ENCODE data around the gene KCNIP1. TPM values are rescaled to one million over a fixed set of nuclear protein-coding genes. Genes with fewer than 3 reads are reported as not detected.

The KCNIP1 gene
- 24.4 and 47.8 TPM in 2 replicates for total RNA-seq

DNA sequence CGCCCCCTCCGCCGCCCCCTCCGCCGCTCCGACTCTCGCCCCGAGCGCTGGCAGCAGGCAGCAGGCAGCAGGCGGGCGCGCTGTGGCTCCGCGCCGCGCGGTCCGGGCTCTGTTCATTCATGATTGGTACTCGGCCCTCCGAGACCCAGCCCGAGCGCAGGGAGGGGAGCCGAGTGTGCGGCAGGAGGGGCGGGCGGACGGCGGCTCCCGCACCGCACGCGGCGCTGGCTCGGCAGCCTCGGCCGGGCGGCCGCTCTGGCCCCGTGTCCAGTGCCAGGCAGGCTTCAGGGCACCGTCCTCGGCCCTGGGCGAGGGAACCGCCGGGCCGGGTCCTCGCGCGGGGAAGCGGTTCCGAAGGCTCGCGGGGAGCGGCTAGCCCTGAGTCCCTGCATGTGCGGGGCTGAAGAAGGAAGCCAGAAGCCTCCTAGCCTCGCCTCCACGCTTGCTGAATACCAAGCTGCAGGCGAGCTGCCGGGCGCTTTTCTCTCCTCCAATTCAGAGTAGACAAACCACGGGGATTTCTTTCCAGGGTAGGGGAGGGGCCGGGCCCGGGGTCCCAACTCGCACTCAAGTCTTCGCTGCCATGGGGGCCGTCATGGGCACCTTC lies at the start of gene KCNIP1:
Gene KCNIP1 (plus strand): TSS at position 31 of the 607 bp plus-strand sequence.
- peak in 1 of 2 donors; percentile 54 for DNase-seq (ENCODE audit: low read depth in 2 of 2)

DNA sequence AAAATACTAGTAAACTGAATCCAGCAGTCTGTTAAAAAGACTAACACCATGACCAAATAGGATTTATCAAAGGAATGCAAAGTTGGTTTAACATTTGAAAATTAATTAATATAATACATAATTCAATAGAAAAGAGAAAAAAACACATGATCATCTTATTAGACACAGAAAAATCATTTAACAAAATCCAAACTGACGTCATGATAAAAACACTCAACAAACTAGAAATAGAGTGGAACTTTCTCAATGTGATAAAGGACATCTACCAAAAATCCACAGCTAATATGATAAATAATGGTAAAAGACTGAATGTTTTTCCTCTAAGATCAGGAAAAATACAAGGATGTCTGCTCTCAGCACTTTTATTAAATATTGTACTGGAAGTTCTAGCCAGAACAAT lies 40.4 kb upstream of the KCNIP1 start:
- no peak for DNase-seq (ENCODE audit: low read depth in 2 of 2)

DNA sequence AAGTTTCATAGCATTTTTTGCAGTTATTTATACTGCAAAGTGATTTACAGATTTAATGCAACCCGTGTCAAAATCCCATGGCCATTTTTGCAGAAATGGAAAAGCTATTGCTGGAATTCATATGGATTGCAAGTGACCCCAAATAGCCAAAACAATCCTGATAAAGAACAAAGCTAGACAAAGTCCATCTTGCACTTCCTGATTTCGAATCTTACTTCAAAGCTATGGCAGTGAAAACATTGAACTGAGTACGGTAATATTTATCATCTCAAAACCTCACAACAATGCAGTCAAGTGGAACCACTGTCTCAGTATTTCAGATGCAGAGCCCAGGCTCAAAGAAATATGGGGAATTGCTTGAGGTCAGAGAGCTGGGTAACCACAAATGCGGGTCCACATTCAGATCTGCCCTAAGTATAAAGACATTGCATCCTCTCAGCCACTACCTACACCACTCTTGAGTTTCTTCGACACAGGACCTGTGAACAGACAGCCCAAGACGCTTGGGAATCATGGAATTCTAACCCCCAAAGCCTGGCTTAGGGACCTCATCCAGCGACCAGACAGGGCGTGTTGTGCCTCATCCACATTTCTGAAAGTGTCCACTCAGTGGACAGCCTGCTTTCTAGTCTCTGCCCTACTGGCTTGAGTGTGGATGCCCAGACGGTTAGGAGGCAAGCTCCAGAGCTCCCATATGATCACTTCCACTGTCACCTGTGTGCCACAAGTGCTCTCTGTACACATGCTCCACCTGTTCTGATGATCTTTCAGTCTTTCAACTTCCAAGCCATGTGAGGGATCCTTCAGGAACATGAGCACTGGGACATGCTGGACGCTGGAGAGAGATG lies 39.3 kb upstream of the KCNIP1 start:
- no peak for DNase-seq (ENCODE audit: low read depth in 2 of 2)

DNA sequence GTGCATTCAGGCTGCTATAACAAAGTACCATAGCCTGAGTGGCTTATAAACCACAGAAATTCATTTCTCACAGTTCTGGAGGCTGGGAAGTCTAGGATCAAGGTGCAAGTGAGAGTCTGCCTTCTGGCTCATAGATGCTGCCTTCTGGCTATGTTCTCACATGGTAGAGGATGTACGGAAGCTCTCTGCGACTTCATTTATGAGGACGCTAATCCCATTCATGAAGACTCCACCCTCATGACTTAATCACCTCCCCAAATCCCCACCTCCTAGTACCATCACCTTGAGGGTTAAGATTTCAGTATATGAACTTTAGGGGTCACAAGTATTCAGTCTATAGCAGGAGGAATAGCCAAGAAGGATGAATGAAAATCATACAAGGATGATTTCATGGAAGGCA lies 37.3 kb upstream of the KCNIP1 start:
- DNase-seq (ENCODE audit: low read depth in 2 of 2) = no peak

DNA sequence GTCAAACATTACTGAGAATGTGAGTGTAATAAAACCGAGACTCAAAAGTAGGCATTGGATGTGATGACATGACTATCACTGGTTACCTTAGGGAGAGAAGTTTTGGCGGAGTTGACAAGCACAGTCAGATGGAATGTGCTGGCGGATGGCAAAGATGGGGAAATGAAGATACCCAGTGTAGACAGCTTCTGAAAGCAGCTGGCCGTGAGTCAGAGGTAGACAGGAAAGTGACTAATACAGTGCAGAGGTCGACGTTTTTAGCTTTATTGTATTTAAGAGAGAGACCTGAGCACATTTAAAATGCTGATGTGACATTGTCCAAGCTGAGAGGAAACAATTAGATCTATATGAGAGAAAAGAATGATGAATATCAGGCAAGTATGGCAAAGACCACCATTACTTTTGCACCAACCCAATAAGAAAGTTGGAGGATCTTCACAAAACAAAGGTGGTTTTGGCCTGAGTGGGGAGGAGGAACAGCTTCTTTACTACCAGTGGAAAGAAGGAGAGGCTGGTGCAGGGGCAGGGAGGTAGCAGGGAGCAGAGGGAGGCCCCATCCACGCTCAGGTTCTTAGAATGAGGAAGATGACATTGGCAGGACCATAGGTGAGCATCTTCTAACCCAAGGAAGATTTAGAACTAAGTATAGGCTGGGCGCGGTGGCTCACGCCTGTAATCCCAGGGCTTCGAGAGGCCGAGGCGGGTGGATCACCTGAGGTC lies 36.7 kb upstream of the KCNIP1 start:
- peak; percentile 90 to 95 for DNase-seq (ENCODE audit: low read depth in 2 of 2)

DNA sequence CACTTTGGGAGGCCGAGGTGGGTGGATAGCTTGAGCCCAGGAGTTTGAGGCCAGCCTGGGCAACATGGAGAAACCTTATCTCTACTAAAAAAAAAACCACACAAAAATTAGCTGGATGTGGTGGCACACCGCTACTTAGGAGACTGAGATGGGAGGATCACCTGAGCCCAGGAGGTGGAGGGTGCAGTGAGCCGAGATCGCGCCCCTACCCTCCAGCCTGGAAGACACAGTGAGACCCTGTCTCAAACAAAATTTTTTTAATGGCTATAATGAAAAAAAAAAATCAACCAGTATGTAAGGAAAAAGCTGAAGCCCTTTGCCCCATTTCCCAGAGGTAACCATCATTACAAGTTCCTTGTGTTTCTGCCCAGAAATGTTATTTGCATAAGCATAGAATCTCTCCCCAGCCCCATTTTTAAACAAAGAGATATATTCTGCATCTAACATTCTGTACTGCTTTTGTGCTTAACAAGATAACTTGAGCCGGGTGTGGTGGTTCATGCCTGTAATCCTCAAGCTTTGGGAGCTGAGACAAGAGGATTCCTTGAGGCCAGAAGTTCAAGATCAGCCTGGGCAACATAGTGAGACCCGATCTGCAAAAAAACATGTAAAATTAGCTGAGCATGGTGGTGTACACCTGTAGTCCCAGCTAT lies 35.1 kb upstream of the KCNIP1 start:
- no peak for DNase-seq (ENCODE audit: low read depth in 2 of 2)

DNA sequence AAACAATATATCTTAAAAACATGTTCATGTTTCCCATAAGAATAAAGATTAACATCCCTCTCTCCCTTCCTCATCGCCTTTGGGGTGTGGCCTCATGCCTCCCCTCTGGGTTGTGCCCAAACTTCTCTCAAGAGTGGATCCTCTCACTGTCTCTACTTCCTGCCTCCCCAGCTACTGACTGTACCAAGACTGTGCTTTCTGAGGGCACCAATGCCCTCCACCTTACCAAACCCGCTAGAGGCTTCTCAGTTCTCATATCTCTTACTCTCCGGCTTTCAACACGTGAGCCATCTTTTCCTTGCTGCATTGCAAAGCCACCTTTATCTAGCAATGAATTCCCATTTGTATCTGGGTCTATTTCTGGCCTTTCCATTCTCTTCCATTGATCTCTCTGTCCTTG lies 34.4 kb upstream of the KCNIP1 start:
- DNase-seq (ENCODE audit: low read depth in 2 of 2) = no peak

DNA sequence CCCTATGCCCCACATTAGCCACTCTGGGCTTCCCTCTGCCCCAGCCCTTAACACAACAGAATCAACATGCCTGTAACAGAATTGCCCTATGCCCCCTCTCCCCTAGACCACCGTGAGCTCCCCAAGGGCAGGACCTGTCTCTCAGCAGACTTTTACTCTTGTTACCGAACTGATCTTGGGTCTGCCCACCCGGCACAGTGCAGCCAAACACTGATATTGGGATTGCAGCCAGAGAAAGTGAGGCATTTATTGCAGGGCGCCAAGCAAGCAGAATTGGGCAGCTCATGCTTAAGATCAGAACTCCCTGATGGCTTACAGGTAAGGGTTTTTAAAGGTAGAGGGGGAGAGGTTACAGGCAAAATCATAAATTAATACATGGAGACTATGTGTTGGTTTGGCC lies 33.5 kb upstream of the KCNIP1 start:
- DNase-seq (ENCODE audit: low read depth in 2 of 2) = no peak

DNA sequence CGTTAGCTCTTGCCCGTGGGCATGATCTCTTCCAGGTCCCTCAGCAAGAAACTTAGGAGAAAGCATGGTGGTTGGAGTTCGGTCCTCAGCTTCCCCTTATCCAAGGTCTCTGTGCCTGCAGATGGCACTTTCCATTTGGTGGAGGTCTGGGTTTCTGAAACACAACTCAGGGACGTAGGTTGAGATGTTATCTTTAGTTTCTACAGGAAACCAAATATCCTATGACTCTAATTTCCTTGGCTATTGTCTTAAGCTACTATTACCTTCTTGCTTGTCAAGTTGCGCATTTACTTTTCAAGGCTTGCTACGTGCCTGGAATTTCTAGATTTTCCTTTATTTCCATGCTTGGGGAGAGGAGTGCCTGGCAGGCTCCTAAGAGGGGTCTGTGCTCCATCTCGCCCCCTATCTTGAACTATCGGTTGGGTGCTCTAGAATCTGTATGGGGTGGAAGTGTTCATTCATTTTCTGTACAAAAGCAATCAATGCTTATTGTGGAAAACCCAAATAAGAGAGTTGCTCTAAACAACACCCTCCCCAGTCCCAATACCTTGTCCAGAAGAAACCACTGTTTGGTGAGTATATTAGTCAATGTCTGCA lies 32.9 kb upstream of the KCNIP1 start:
- peak in 1 of 2 donors; percentile 62 for DNase-seq (ENCODE audit: low read depth in 2 of 2)

DNA sequence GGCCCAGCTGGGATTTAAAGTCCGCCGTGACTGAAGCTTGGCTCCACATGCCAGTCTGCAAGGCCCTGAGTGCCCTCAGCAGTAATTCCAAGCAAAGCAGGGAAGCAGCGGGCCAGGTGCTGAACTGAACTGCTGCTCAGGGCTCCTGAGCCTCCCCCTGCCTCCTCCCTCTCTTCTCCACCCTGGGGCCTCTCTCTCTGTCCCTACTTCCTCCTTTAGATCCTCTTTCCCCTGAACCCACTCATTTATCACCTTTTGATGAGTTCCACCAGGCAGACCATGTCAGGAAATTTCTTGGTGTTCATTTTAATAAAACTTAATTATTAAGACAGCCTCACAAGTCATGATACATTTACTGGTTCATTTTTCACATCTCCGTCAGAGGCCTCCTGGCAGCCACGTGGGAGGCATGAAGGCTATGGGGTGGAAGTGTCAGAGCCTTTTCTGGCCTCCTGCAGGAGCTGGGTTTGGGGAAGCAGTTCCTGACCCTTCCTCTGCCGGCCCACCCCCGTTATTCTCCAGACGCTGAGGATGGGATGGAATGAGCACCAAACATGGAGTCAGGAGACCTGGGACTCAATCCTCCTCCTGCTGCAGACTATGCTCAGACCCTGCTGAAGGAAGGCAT lies 32.2 kb upstream of the KCNIP1 start:
- no peak for DNase-seq (ENCODE audit: low read depth in 2 of 2)

DNA sequence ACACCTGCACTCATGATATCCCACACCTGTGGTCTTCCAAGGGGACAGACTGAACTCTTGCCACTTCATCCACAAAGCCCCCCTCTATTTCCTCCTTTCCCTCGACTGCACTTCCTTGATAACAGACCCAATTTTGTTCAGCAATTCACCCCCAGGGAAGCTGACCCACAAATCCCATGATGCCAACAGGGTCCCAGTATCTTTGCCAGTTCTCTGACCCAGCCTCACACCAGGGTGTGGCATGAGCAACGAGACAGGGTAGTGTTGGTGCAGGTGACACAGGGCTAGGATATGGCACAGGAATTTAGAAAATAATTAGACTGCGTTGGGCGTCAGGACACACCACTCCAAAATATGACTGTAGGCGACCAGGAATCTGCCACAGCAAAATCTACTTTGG lies 30.2 kb upstream of the KCNIP1 start:
- DNase-seq (ENCODE audit: low read depth in 2 of 2) = no peak

DNA sequence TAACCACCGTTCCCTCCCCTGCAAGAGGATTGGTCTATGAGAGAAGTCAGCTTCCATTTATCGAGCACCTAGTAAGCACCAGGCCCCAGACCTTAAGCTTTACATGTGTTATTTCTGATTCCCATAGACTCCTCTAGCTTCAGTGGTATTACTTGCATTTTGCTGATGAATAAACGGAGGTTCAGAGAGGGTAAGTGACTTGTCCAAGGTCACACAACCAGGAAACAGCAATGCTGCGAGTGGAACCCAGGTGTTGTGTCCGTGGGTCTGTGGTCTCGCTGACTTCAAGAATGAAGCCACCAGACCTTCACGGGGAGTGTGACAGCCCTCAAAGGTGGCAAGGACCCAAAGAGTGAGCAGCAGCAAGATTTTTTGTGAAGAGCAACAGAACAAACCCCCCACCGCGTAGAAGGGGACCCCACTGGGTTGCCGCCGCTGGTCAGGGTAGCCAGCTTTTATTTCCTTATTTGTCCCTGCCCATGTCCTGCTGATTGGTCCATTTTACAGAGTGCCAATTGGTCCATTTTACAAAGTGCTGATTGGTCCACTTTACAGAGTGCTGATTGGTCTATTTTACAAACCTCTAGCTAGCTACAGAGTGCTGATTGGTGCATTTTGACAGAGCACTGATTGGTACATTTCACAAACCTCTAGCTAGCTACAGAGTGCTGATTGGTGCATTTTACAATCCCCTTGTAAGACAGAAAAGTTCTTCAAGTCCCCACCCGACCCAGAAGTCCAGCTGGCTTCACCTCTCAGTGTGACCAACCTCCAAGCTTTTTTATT lies 29.1 kb upstream of the KCNIP1 start:
- DNase-seq (ENCODE audit: low read depth in 2 of 2) = no peak

DNA sequence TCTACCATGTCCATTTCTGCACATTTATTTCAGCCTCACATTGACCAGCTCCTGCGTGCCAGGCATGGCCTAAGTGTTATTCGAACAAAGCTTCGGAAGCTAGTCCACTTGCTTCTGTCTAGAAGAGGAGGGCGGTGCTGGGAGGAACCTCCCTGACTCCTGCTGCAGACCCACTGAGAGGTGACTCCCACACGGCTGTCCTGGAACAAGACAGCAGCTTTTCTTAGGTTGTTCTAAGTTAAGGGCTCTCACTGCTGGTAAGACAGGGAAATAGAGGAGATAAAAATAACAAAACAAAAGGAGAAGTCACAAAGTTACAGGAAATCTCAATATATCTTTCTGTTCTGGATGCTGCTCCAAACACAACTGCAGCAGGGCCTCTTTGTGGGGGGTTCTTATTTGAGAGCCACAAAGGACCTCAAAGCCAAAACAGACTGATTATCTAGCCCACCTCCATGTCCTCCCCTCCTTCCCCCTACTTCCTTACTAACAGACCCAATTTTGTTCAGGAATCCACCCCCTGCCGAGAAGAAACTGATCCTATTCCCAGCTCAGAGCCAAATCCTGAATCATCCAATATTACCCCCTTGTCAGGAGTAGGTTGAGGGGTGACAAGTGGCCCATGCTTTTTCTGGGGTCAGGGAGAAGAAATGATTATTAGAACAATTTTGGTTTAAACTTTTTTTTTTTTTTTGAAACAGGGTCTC lies 28.4 kb upstream of the KCNIP1 start:
- DNase-seq (ENCODE audit: low read depth in 2 of 2) = no peak

DNA sequence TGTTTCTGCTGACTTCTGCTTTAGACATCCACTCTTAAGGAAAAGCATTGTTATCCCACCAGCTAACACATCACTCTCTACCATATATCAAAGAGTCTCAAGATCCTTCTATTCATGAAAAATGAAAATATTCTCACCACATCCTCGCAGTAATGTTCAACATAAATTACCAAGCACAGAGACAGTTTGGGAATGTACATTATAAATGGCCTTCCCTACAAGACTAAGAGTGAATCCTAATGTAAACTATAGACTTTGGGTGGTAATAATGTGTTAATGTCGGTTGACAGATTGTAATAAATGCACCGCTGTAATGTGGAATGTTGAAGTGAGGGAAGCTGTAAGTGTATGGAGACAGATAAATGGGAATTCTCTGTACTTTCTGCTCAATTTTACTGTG lies 27.1 kb upstream of the KCNIP1 start:
- DNase-seq (ENCODE audit: low read depth in 2 of 2) = no peak

DNA sequence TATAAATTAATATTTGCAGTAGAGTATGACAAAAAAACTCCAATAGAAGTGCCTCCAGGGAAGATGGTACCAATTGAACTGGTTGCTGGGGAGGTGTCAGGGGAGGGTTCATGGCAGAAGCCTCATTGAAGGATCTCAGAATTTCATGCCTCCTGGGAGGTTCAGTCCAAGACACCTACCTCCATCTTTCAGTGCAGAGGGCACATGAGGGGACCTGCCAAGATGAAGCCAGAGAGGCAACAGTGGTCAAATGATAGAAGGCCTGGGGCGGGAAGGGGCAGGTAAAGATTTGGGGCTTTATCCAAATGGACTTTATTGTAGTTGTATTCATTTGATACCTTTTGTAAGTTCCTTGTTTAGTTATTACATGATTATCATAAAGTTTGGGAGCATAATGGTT lies 25.9 kb upstream of the KCNIP1 start:
- no peak for DNase-seq (ENCODE audit: low read depth in 2 of 2)

DNA sequence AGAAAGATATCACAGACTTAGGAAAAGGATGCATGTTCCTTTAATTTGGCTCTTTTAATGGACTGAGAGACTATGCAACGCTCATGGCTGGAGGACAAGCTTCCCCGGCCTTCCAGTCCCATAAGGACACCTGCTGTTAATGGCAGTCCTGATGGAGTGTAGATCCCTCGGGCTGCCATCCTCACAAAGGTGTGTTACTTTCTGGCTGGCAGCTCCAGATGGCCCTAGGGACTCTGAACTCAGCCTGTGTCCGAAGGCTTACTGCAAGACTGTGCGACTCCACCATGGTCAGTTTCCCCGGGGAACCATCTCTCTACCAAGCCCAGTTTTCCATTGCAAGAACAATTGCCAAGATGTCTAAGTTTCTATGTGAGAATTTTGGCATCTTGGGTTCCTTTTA lies 25.5 kb upstream of the KCNIP1 start:
- no peak for DNase-seq (ENCODE audit: low read depth in 2 of 2)

DNA sequence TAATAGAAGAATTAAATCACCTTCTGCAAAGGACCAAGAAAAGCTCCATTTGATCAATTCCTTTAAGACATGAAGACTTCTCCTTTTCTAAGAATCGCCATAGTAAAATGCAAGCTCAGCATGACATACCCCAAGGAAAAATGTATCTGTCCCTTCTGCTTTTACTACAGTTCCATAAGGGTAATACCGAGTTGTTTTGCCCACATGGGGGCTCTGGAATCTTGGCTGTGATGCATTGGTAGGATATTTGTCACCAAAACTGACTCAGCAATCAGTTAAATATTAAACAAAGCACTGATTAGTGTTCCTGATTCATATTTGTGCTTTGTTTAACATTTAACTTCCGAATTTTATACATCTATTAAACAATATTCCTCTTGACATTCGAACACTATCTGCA lies 24.3 kb upstream of the KCNIP1 start:
- DNase-seq (ENCODE audit: low read depth in 2 of 2) = peak; percentile 66 to 69

DNA sequence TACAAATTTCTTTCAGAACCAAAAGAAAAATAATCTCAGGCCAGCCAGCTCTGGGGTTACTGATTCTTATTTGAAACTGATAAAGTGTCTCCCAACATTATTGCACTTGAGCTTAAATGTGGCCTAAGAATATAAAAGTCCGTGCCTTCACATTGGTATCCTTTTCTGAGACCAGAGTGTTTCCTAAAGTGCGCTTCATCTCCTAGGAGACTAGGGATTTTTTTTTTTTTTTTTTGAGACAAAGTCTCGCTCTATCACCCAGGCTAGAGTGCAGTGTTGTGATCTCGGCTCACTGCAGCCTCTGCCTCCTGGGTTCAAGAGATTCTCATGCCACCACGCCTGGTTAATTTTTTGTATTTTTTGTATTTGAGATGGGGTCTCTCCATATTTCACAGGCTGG lies 23.6 kb upstream of the KCNIP1 start:
- no peak for DNase-seq (ENCODE audit: low read depth in 2 of 2)

DNA sequence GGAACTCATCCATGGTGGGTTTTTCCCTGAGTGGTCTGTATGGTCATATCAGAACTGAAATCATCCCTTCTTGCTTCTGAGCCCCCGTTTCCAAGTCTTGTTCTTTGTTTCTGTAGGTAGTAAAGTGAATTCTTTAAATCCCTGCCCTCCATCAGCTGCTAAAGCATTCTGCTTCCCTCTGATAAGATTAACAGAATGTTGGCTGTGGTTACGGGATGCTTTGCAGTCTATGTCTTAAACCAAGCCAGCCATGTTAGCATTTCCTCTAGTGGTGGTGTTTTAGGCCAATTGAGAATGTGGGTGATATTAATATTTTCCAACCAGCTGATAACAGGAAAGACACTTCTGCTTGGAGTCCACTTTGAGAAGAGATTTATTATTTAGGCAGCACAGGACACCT lies 22.0 kb upstream of the KCNIP1 start:
- DNase-seq (ENCODE audit: low read depth in 2 of 2) = no peak

DNA sequence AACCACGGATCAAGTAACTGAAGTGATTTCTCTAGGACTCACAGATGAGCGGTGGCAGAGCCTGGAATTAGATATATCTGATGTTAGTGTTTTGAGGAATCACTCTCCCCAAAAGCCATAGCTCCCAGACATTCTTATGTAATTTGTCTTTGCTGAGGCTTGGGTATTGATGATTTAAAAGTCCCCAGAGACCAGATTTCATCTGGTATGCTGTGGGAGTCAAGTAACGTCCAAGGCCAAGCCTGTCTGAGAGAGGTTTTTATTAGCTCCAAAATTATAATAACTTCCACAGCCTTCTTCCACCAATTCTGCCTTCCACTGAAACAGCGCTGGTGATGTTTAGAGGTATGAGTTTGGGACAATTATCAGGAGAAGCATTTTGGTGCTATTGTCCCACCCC lies 21.3 kb upstream of the KCNIP1 start:
- no peak for DNase-seq (ENCODE audit: low read depth in 2 of 2)

Data from lung microvascular endothelial cell (primary cell).